Lung (tissue), 12 donors: ENCODE measurements around the gene ALKBH2. TPM values are rescaled to one million over a fixed set of nuclear protein-coding genes. Genes with fewer than 3 reads are reported as not detected.

Experiments used
- ATAC-seq: fragments of 200-7000 bp; cut with Tn5 transposase; one replicate; pipeline ENCODE4 v1.9.1; 2020; ENCODE audit warnings: moderate number of reproducible peaks; ENCODE audit not compliant: insufficient read depth, low FRiP score
- DNase-seq, 3 donors: peaks; one replicate each; pipeline ENCODE4 v3.0.0-alpha.2; 2013 to 2017
- H3K27ac ChIP-seq, 2 donors: one replicate each; pipeline ENCODE4 v1.5.1; 2013; ENCODE audit warnings: mild to moderate bottlenecking in 2 of 2, moderate library complexity in 2 of 2, control low read depth in 1 of 2, inconsistent platforms in 1 of 2, low read depth in 1 of 2, low read length in 1 of 2
- H3K27me3 ChIP-seq, 3 donors: one replicate each; pipeline ENCODE4 v1.5.1; 2013; ENCODE audit warnings: low read length in 2 of 3; ENCODE audit not compliant: control insufficient read depth in 3 of 3, insufficient read depth in 3 of 3
- H3K36me3 ChIP-seq, 4 donors: one replicate each; pipeline ENCODE4 v1.5.1; 2013; ENCODE audit warnings: low read length in 4 of 4, mild to moderate bottlenecking in 1 of 4, moderate library complexity in 1 of 4; ENCODE audit not compliant: control insufficient read depth in 4 of 4, insufficient read depth in 4 of 4
- H3K4me1 ChIP-seq, 5 donors: one replicate each; pipeline ENCODE4 v1.5.1; 2013; ENCODE audit warnings: low read length in 5 of 5, mild to moderate bottlenecking in 2 of 5, moderate library complexity in 1 of 5; ENCODE audit not compliant: control insufficient read depth in 5 of 5, insufficient read depth in 5 of 5
- H3K4me3 ChIP-seq: one replicate; pipeline ENCODE4 v1.5.1; 2013; ENCODE audit warnings: mild to moderate bottlenecking, control low read depth, moderate library complexity
- H3K9ac ChIP-seq, 2 donors: one replicate each; pipeline ENCODE4 v1.5.1; 2013; ENCODE audit warnings: low read length in 2 of 2, control low read depth in 1 of 2; ENCODE audit not compliant: insufficient read depth in 1 of 2
- H3K9me3 ChIP-seq, 4 donors: one replicate each; pipeline ENCODE4 v1.5.1; 2013; ENCODE audit warnings: low read length in 3 of 4, mild to moderate bottlenecking in 1 of 4, moderate library complexity in 1 of 4; ENCODE audit not compliant: control insufficient read depth in 4 of 4, insufficient read depth in 3 of 4
- CTCF ChIP-seq: IDR thresholded peaks from 2 replicates; pipeline ENCODE4 v1.5.1; 2012; ENCODE audit warnings: mild to moderate bottlenecking; ENCODE audit errors: control extremely low read depth, extremely low read depth
- WGBS, 2 donors: extraction: QIAGEN DNeasy Blood & Tissue Kit; methylation state at CpG; one replicate each; pipeline ENCODE4 v1.1.7; 2013; 5-methylcytosine and 5-hydroxymethylcytosine counted together
- polyA plus RNA-seq, 2 donors: library from polyadenylated mRNA; stranded (reverse); fragments of 200-250 nt; gene quantifications; one replicate each; pipeline ENCODE4 v1.2.1, GENCODE V29; 2013
- total RNA-seq, 2 donors: library from RNA; depleted of rRNA in 1 of 2; stranded (reverse); fragments of >200 nt in 1 of 2; gene quantifications; one replicate each; pipeline ENCODE4 v1.2.1, GENCODE V29; 2014 to 2021
- donor health status: control.
- donor health status: control.
- donor health status: Bipolar disorder and iron deficiency.
- donor health status: healthy.
- donor health status: DM: yes; HTN: yes; CAD: no.

Gene ALKBH2
- total and polyA plus RNA-seq, 4 donors = 10.7 to 42.5 (median 19.1) TPM

DNA sequence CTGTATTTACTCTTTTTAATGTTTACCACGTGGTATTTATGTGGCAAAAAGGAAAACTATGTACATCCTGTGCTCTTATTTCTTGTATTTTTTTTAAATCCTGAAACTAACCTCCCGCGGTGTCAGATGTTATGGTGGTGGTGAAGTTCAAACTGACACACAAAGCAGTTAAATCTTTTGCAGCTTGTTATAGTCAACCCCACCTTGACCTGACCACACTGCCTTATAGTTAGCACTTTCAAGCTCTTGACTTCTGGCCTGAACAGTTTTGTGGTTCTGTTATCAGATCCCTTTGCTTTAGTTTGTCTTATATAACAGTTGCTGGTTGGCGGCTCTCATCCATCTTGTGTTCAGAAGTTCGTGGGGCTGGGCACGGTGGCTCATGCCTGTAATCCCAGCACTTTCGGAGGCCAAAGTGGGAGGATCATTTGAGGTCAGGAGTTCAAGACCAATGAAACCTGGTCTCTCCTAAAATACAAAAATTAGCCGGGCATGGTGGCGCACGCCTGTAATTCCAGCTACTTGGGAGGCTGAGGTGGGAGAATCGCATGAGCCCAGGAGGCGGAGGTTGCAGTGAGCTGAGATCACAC is 6.3 kb upstream of the ALKBH2 start:
- H3K9ac ChIP-seq = peak overlapping the region; percentile 11 to 84
- WGBS, 2 donors = 67 to 82% methylated on average over 12 of the region's 12 CpGs
- no peak overlapping the region for H3K27ac ChIP-seq
- no peaks in the 10 kb centered on the region for H3K27me3 ChIP-seq
- peak in 1 of 3 donors; percentile 14 for DNase-seq
- no peak for ATAC-seq
- no peak for TF ChIP-seq CTCF
- H3K4me3 ChIP-seq = no peak overlapping the region
- H3K4me1 ChIP-seq = peaks cover 0 to 14% (median 3%) of the 10 kb centered on the region in 5 donors
- peaks cover 4 to 38% (median 17%) of the 10 kb centered on the region in 4 donors for H3K36me3 ChIP-seq
- H3K9me3 ChIP-seq = no peaks in the 10 kb centered on the region

- Histone ChIP-seq H3K27me3 (no peaks in the 10 kb centered on the region), H3K27ac (peak overlapping the region; percentile 71 to 87), H3K4me3 (peak overlapping the region; percentile 66), H3K36me3 (peaks cover 2 to 30% (median 13%) of the 10 kb centered on the region in 4 donors), H3K9ac (peak overlapping the region; percentile 80 to 84), H3K4me1 (peaks cover 0 to 14% (median 5%) of the 10 kb centered on the region in 5 donors), H3K9me3 (no peaks in the 10 kb centered on the region)
- TF ChIP-seq CTCF = no peak
- peak in 2 of 3 donors; percentile 41 to 50 for DNase-seq
- 4 to 13% methylated on average over 8 of the region's 8 CpGs for WGBS, 2 donors
- no peak for ATAC-seq
Measured at GRCh38 chr12:109098651-109099050, 5.4 kb upstream of the ALKBH2 start.

DNA sequence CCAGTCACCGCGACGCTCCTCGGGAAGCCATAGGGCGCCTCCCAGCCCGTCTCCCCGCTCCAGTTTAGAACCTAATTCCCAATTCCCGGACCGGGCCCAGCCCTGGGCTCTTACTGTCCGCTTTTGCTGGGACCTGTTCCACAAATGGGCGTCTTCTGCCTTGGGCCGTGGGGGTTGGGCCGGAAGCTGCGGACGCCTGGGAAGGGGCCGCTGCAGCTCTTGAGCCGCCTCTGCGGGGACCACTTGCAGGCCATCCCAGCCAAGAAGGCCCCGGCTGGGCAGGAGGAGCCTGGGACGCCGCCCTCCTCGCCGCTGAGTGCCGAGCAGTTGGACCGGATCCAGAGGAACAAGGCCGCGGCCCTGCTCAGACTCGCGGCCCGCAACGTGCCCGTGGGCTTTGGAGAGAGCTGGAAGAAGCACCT is 4.9 kb upstream of the ALKBH2 start:
- Histone ChIP-seq H3K9ac (peak overlapping the region; percentile 80 to 84), H3K27me3 (no peaks in the 10 kb centered on the region), H3K27ac (peak overlapping the region; percentile 71 to 87), H3K4me3 (peak overlapping the region; percentile 66), H3K9me3 (no peaks in the 10 kb centered on the region), H3K4me1 (peaks cover 0 to 16% (median 7%) of the 10 kb centered on the region in 5 donors), H3K36me3 (peaks cover 2 to 26% (median 12%) of the 10 kb centered on the region in 4 donors)
- peak in 2 of 3 donors; percentile 88 to 90 for DNase-seq
- 0% methylated on average over 32 of the region's 32 CpGs for WGBS, 2 donors
- peak; percentile 43 for ATAC-seq
- no peak for TF ChIP-seq CTCF
